ENCODE data around the gene PHC2. TPM values are rescaled to one million over a fixed set of nuclear protein-coding genes. Genes with fewer than 3 reads are reported as not detected.

PHC2 gene
- total RNA-seq, 1 experiment from 2014 or later, result 176 TPM

- H3K9me2 ChIP-seq (ENCODE audit: insufficient read depth), result no peaks in the 10 kb centered on the region
- H3K36me3 ChIP-seq (ENCODE audit: control insufficient read depth in 1 of 2, insufficient read depth in 2 of 2, low read length in 2 of 2), result peaks cover 91 to 94% of the 10 kb centered on the region in 2 experiments
- H3K4me3 ChIP-seq (replicated peaks in 1 of 2; ENCODE audit: low read depth in 1 of 2, low read length in 2 of 2), result no peak overlapping the region
- no peaks in the 10 kb centered on the region for H3K4me1 ChIP-seq (ENCODE audit: control insufficient read depth in 1 of 2, insufficient read depth in 2 of 2, low read length in 2 of 2)
- H3K4me2 ChIP-seq (ENCODE audit: low read length), result no peak overlapping the region
- CTCF ChIA-PET, result no interaction called here
- H2AFZ ChIP-seq (ENCODE audit: low read depth, low read length, poor library complexity, severe bottlenecking), result no peak overlapping the region
- no TSS peak for BruUV-seq (replicated peaks)
- peaks cover 46% of the 10 kb centered on the region for H3K79me2 ChIP-seq (ENCODE audit: insufficient read depth, low read length)
- RAD21 ChIA-PET (ENCODE audit: low non-redundant PET in 1 of 2, low total read pairs in 2 of 2, uncharacterized antibody in 2 of 2, unreplicated experiment in 2 of 2), result no interaction called here
- TF ChIP-seq SIN3A (IDR thresholded peaks at IDR 0.05; ENCODE audit: low read depth) (no peak), JUND (IDR thresholded peaks at IDR 0.05) (no peak), TCF7L2 (IDR thresholded peaks at IDR 0.05; ENCODE audit: borderline replicate concordance, extremely low read depth, insufficient read depth, insufficient read length) (no peak), EZH2 (IDR thresholded peaks at IDR 0.05) (no peak), RAD21 (IDR thresholded peaks at IDR 0.05; ENCODE audit: low read depth) (no peak), EZH2phosphoT487 (IDR thresholded peaks at IDR 0.05; ENCODE audit: borderline replicate concordance) (no peak), YY1 (IDR thresholded peaks at IDR 0.05; ENCODE audit: extremely low read depth, insufficient replicate concordance, low read depth, low read length) (no peak), ELF1 (IDR thresholded peaks at IDR 0.05; ENCODE audit: borderline replicate concordance, low read depth) (no peak), ZNF274 (IDR thresholded peaks at IDR 0.05; ENCODE audit: low read depth, low read length) (no peak), MAX (IDR thresholded peaks at IDR 0.05) (no peak), FOSL1 (IDR thresholded peaks at IDR 0.05; ENCODE audit: low read depth) (no peak), POLR2AphosphoS5 (IDR thresholded peaks at IDR 0.05; ENCODE audit: low read depth, low read length) (no peak; the same call in 1 of the 2 replicates), SRF (IDR thresholded peaks at IDR 0.05; ENCODE audit: low read depth) (no peak)
- TF ChIP-seq, protein P1, sequence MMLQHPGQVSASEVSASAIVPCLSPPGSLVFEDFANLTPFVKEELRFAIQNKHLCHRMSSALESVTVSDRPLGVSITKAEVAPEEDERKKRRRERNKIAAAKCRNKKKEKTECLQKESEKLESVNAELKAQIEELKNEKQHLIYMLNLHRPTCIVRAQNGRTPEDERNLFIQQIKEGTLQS (IDR thresholded peaks at IDR 0.05), result no peak
- TF ChIP-seq, protein P2, sequence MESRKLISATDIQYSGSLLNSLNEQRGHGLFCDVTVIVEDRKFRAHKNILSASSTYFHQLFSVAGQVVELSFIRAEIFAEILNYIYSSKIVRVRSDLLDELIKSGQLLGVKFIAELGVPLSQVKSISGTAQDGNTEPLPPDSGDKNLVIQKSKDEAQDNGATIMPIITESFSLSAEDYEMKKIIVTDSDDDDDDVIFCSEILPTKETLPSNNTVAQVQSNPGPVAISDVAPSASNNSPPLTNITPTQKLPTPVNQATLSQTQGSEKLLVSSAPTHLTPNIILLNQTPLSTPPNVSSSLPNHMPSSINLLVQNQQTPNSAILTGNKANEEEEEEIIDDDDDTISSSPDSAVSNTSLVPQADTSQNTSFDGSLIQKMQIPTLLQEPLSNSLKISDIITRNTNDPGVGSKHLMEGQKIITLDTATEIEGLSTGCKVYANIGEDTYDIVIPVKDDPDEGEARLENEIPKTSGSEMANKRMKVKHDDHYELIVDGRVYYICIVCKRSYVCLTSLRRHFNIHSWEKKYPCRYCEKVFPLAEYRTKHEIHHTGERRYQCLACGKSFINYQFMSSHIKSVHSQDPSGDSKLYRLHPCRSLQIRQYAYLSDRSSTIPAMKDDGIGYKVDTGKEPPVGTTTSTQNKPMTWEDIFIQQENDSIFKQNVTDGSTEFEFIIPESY (IDR thresholded peaks at IDR 0.05; ENCODE audit: extremely low read depth, insufficient replicate concordance, low read length), result no peak
- TF ChIP-seq, protein P3, sequence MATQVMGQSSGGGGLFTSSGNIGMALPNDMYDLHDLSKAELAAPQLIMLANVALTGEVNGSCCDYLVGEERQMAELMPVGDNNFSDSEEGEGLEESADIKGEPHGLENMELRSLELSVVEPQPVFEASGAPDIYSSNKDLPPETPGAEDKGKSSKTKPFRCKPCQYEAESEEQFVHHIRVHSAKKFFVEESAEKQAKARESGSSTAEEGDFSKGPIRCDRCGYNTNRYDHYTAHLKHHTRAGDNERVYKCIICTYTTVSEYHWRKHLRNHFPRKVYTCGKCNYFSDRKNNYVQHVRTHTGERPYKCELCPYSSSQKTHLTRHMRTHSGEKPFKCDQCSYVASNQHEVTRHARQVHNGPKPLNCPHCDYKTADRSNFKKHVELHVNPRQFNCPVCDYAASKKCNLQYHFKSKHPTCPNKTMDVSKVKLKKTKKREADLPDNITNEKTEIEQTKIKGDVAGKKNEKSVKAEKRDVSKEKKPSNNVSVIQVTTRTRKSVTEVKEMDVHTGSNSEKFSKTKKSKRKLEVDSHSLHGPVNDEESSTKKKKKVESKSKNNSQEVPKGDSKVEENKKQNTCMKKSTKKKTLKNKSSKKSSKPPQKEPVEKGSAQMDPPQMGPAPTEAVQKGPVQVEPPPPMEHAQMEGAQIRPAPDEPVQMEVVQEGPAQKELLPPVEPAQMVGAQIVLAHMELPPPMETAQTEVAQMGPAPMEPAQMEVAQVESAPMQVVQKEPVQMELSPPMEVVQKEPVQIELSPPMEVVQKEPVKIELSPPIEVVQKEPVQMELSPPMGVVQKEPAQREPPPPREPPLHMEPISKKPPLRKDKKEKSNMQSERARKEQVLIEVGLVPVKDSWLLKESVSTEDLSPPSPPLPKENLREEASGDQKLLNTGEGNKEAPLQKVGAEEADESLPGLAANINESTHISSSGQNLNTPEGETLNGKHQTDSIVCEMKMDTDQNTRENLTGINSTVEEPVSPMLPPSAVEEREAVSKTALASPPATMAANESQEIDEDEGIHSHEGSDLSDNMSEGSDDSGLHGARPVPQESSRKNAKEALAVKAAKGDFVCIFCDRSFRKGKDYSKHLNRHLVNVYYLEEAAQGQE (IDR thresholded peaks at IDR 0.05; ENCODE audit: low read depth), result no peak
- ATAC-seq, result no peak
- intact Hi-C loops (cut with micrococcal nuclease), result no loop called here
- DNase-seq (ENCODE audit: low read depth, low spot score), result no peak
- H3K9me3 ChIP-seq (ENCODE audit: control insufficient read depth in 1 of 2, insufficient read depth in 1 of 2, low read depth in 1 of 2, low read length in 2 of 2), result no peaks in the 10 kb centered on the region
- H3K27me3 ChIP-seq (ENCODE audit: insufficient read depth, low read length), result no peaks in the 10 kb centered on the region
- H4K20me1 ChIP-seq (ENCODE audit: insufficient read depth), result peaks cover 3% of the 10 kb centered on the region; the same call in 1 of the 2 replicates
- no peak overlapping the region for H3K27ac ChIP-seq (ENCODE audit: low read depth, low read length)
- POLR2A ChIA-PET, result no interaction called here
- no peak overlapping the region for H3K9ac ChIP-seq (ENCODE audit: low read length)
These were observed 100.5 kb downstream of the PHC2 start for GRCh38 chr1:33330361-33330890.

All from HCT116 (cell line).